ENCODE results near the gene FAT2. TPM values are rescaled to one million over a fixed set of nuclear protein-coding genes. Genes with fewer than 3 reads are reported as not detected.

FAT2 gene
- total RNA-seq (2014; rRNA removed; shearing (Covaris generic)) (not detected in 2 replicates), total RNA-seq (2022) (not detected in 2 replicates), Bru-seq, nascent RNA (not detected), BruChase-seq, experiment 1, labeled RNA remaining after a 6-hour chase (not detected), BruChase-seq, experiment 2, labeled RNA remaining after a 2-hour chase (not detected)
- long read RNA-seq: 0 reads

GRCh38 chr5:151591144-151591819 is at the start of gene FAT2:
FAT2 (minus strand) TSS chr5:151591331; CDS start chr5:151568931, 22,400 bp downstream.
- Histone ChIP-seq H3K9me2 (ENCODE audit: insufficient read depth, low read length) (no peaks in the 10 kb centered on the region), H3K4me3 (ENCODE audit: low read depth, low read length, poor library complexity, severe bottlenecking) (no peak within 1 kb of the TSS), H3K4me1 (ENCODE audit: insufficient read depth, low read length, poor library complexity, severe bottlenecking) (no peaks in the 10 kb centered on the region), H3K4me2 (ENCODE audit: low read length) (no peak within 1 kb of the TSS), H3K9me3 (ENCODE audit: low read length) (no peaks in the 10 kb centered on the region), H3K36me3 (ENCODE audit: insufficient read depth, low read length) (no peaks in the 10 kb centered on the region), H3K79me2 (ENCODE audit: insufficient read depth, low read depth, low read length) (no peaks in the 10 kb centered on the region), H3K27ac (ENCODE audit: low read depth, low read length, poor library complexity, severe bottlenecking) (no peak within 1 kb of the TSS), H4K20me1 (ENCODE audit: insufficient read depth, low read length) (no peaks in the 10 kb centered on the region), H2AFZ (ENCODE audit: low read length) (no peak within 1 kb of the TSS)
- TF ChIP-seq, protein P1, sequence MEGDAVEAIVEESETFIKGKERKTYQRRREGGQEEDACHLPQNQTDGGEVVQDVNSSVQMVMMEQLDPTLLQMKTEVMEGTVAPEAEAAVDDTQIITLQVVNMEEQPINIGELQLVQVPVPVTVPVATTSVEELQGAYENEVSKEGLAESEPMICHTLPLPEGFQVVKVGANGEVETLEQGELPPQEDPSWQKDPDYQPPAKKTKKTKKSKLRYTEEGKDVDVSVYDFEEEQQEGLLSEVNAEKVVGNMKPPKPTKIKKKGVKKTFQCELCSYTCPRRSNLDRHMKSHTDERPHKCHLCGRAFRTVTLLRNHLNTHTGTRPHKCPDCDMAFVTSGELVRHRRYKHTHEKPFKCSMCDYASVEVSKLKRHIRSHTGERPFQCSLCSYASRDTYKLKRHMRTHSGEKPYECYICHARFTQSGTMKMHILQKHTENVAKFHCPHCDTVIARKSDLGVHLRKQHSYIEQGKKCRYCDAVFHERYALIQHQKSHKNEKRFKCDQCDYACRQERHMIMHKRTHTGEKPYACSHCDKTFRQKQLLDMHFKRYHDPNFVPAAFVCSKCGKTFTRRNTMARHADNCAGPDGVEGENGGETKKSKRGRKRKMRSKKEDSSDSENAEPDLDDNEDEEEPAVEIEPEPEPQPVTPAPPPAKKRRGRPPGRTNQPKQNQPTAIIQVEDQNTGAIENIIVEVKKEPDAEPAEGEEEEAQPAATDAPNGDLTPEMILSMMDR (conservative IDR thresholded peaks at IDR 0.05; ENCODE audit: low read length): no peak
- TF ChIP-seq EZH2phosphoT487 (IDR thresholded peaks at IDR 0.05; ENCODE audit: borderline replicate concordance, low read depth, low read length): no peak
- no TSS peak for BruUV-seq (replicated peaks)
- ChIA-PET CTCF (ENCODE audit: unreplicated experiment) (no interaction called here), POLR2A (interaction anchor here (0.6 to 0.9 kb wide), 2 partner anchors 21 to 33 kb away, joined by 4 read pairs; no protein-coding TSS in a partner anchor)
- intact Hi-C loops (cut with micrococcal nuclease; ENCODE audit: unreplicated experiment): no loop called here
- no peak for DNase-seq (ENCODE audit: low spot score)

- H3K27ac ChIP-seq (ENCODE audit: low read depth, low read length, poor library complexity, severe bottlenecking): no peak overlapping the region
- no peaks in the 10 kb centered on the region for H3K9me3 ChIP-seq (ENCODE audit: low read length)
- ChIA-PET CTCF (ENCODE audit: unreplicated experiment) (no interaction called here), POLR2A (interaction anchor here (0.7 kb wide), 1 partner anchor 18 kb away, joined by 4 read pairs; no protein-coding TSS in a partner anchor)
- no peak for DNase-seq (ENCODE audit: low spot score)
- no peak overlapping the region for H3K4me2 ChIP-seq (ENCODE audit: low read length)
- no peaks in the 10 kb centered on the region for H3K4me1 ChIP-seq (ENCODE audit: insufficient read depth, low read length, poor library complexity, severe bottlenecking)
- H2AFZ ChIP-seq (ENCODE audit: low read length): no peak overlapping the region
- no peak overlapping the region for H3K4me3 ChIP-seq (ENCODE audit: low read depth, low read length, poor library complexity, severe bottlenecking)
- no peaks in the 10 kb centered on the region for H3K79me2 ChIP-seq (ENCODE audit: insufficient read depth, low read depth, low read length)
- no TSS peak for BruUV-seq (replicated peaks)
- no peaks in the 10 kb centered on the region for H3K9me2 ChIP-seq (ENCODE audit: insufficient read depth, low read length)
- no peaks in the 10 kb centered on the region for H4K20me1 ChIP-seq (ENCODE audit: insufficient read depth, low read length)
- no peak for TF ChIP-seq EZH2phosphoT487 (IDR thresholded peaks at IDR 0.05; ENCODE audit: borderline replicate concordance, low read depth, low read length)
- TF ChIP-seq, protein P1 (conservative IDR thresholded peaks at IDR 0.05; ENCODE audit: low read length): no peak
- intact Hi-C loops (cut with micrococcal nuclease; ENCODE audit: unreplicated experiment): no loop called here
- no peaks in the 10 kb centered on the region for H3K36me3 ChIP-seq (ENCODE audit: insufficient read depth, low read length)
Measured at GRCh38 chr5:151638619-151639018, 47.5 kb upstream of the FAT2 start.

DNA sequence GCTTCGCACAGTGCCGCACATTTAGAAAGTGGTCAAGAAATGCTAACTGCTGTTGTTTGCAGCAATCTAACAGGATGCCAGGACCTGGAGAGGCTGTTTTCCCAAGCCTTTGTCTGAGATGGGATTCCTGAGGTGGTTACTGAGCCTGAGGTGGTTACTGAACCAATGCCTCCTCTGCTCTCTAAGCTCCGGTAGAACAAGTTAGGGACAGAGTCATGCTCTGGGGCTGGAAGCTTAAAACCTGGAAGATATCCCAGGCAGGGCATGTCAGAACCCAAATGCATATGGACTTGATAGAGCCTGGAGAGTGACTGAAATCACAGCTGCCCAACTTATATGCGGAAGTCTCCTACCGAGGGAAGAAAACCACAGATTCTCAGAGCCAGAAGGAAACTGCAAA is 46.5 kb upstream of the FAT2 start:
- BruUV-seq (replicated peaks): no TSS peak
- no peak overlapping the region for H3K27ac ChIP-seq (ENCODE audit: low read depth, low read length, poor library complexity, severe bottlenecking)
- TF ChIP-seq, protein P1 (conservative IDR thresholded peaks at IDR 0.05; ENCODE audit: low read length): no peak
- TF ChIP-seq EZH2phosphoT487 (IDR thresholded peaks at IDR 0.05; ENCODE audit: borderline replicate concordance, low read depth, low read length): no peak
- H3K4me1 ChIP-seq (ENCODE audit: insufficient read depth, low read length, poor library complexity, severe bottlenecking): no peaks in the 10 kb centered on the region
- intact Hi-C loops (cut with micrococcal nuclease; ENCODE audit: unreplicated experiment): no loop called here
- no peak overlapping the region for H3K4me2 ChIP-seq (ENCODE audit: low read length)
- no peak overlapping the region for H3K4me3 ChIP-seq (ENCODE audit: low read depth, low read length, poor library complexity, severe bottlenecking)
- DNase-seq (ENCODE audit: low spot score): no peak
- no peaks in the 10 kb centered on the region for H3K79me2 ChIP-seq (ENCODE audit: insufficient read depth, low read depth, low read length)
- H3K36me3 ChIP-seq (ENCODE audit: insufficient read depth, low read length): no peaks in the 10 kb centered on the region
- H3K9me3 ChIP-seq (ENCODE audit: low read length): no peaks in the 10 kb centered on the region
- CTCF ChIA-PET (ENCODE audit: unreplicated experiment): no interaction called here
- POLR2A ChIA-PET: no interaction called here
- H3K9me2 ChIP-seq (ENCODE audit: insufficient read depth, low read length): no peaks in the 10 kb centered on the region
- no peaks in the 10 kb centered on the region for H4K20me1 ChIP-seq (ENCODE audit: insufficient read depth, low read length)
- H2AFZ ChIP-seq (ENCODE audit: low read length): no peak overlapping the region

Measured in OCI-LY7 (cell line).